ENCODE measurements around the gene HOMER1.

GRCh38 chr5:79508354-79508753 is 5.6 kb downstream of the HOMER1 start:
- TF ChIP-seq CTCF (IDR thresholded peaks at IDR 0.05) (no peak), EZH2 (IDR thresholded peaks at IDR 0.05) (no peak)
